ENCODE measurements around the gene ATOX1. TPM values are rescaled to one million over a fixed set of nuclear protein-coding genes. Genes with fewer than 3 reads are reported as not detected.

ATOX1 gene
- total and polyA plus RNA-seq, 9 of the 15 experiments (the other 6 are each of a cell fraction or from before 2014, with no cell fraction given): 59.2 to 318 (median 86.2) TPM

- no peak for TF ChIP-seq ZNF41 (CRISPR knock-in tag; conservative IDR thresholded peaks at IDR 0.05)
- TF ChIP-seq ZNF583 (CRISPR knock-in tag; IDR thresholded peaks at IDR 0.05): no peak
- no peak for TF ChIP-seq PTRF (tag; IDR thresholded peaks at IDR 0.05)
- TF ChIP-seq, protein P1, sequence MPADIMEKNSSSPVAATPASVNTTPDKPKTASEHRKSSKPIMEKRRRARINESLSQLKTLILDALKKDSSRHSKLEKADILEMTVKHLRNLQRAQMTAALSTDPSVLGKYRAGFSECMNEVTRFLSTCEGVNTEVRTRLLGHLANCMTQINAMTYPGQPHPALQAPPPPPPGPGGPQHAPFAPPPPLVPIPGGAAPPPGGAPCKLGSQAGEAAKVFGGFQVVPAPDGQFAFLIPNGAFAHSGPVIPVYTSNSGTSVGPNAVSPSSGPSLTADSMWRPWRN (IDR thresholded peaks at IDR 0.05; ENCODE audit: low read depth): no peak
- TF ChIP-seq, protein P2, sequence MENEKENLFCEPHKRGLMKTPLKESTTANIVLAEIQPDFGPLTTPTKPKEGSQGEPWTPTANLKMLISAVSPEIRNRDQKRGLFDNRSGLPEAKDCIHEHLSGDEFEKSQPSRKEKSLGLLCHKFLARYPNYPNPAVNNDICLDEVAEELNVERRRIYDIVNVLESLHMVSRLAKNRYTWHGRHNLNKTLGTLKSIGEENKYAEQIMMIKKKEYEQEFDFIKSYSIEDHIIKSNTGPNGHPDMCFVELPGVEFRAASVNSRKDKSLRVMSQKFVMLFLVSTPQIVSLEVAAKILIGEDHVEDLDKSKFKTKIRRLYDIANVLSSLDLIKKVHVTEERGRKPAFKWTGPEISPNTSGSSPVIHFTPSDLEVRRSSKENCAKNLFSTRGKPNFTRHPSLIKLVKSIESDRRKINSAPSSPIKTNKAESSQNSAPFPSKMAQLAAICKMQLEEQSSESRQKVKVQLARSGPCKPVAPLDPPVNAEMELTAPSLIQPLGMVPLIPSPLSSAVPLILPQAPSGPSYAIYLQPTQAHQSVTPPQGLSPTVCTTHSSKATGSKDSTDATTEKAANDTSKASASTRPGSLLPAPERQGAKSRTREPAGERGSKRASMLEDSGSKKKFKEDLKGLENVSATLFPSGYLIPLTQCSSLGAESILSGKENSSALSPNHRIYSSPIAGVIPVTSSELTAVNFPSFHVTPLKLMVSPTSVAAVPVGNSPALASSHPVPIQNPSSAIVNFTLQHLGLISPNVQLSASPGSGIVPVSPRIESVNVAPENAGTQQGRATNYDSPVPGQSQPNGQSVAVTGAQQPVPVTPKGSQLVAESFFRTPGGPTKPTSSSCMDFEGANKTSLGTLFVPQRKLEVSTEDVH (IDR thresholded peaks at IDR 0.05; ENCODE audit: low read depth, partially characterized antibody): no peak
Observed at GRCh38 chr5:151805414-151806223, 47.2 kb upstream of the ATOX1 start (continued).

GRCh38 chr5:151800532-151800931 lies 42.1 kb upstream of the ATOX1 start:
- no peak overlapping the region for H3K9ac ChIP-seq (ENCODE audit: insufficient read depth in 1 of 2, low read depth in 2 of 2, low read length in 2 of 2)
- H3K4me2 ChIP-seq (ENCODE audit: insufficient read depth, low read length): no peak overlapping the region
- H3K27ac ChIP-seq (ENCODE audit: extremely low read depth, low read depth, low read length): no peak overlapping the region
- H4K20me1 ChIP-seq (replicated peaks; ENCODE audit: control insufficient read depth, insufficient read depth, low read length): no peaks in the 10 kb centered on the region; the same call in 1 of the 2 replicates
- H3K9me1 ChIP-seq (ENCODE audit: control insufficient read depth, insufficient read depth, low read length): no peaks in the 10 kb centered on the region
- ChIA-PET CTCF (ENCODE audit: low intra/inter-chr PET ratio) (no interaction called here), POLR2A (interaction anchor here (1.2 to 2.2 kb wide), 3 partner anchors 11 to 20 kb away, joined by 4 to 8 read pairs (median 5); no protein-coding TSS in a partner anchor)
- no peak overlapping the region for H3K4me3 ChIP-seq
- no peaks in the 10 kb centered on the region for H3K4me1 ChIP-seq (replicated peaks in 1 of 2; ENCODE audit: control insufficient read depth in 2 of 2, insufficient read depth in 2 of 2, low read length in 2 of 2)
- intact Hi-C loops (cut with micrococcal nuclease): no loop called here
- DNase-seq (ENCODE audit: extremely low read depth in 1 of 4, low spot score in 3 of 4) (no peak), ATAC-seq (no peak), FAIRE-seq (no peak)
- 87% methylated on average over 2 of the region's 2 CpGs for WGBS (ENCODE audit: insufficient coverage, low coverage, missing lambda C conversion rate)
- no TSS peak for BruUV-seq (replicated peaks)
- H3K9me3 ChIP-seq (replicated peaks; ENCODE audit: control insufficient read depth, insufficient read depth, low read depth, low read length): no peaks in the 10 kb centered on the region
- peaks cover 57% of the 10 kb centered on the region for H3K79me2 ChIP-seq (ENCODE audit: control insufficient read depth, insufficient read depth, low read length)
- H3K27me3 ChIP-seq (ENCODE audit: control insufficient read depth in 2 of 2, insufficient read depth in 2 of 2, low read length in 2 of 2): no peaks in the 10 kb centered on the region
- peaks cover 98% of the 10 kb centered on the region for H3K36me3 ChIP-seq (ENCODE audit: control insufficient read depth, insufficient read depth, low read length)
- in situ Hi-C loops (cut with MboI): no loop called here
- H2AFZ ChIP-seq (ENCODE audit: low read depth, low read length): no peak overlapping the region
- TF ChIP-seq, protein P3, sequence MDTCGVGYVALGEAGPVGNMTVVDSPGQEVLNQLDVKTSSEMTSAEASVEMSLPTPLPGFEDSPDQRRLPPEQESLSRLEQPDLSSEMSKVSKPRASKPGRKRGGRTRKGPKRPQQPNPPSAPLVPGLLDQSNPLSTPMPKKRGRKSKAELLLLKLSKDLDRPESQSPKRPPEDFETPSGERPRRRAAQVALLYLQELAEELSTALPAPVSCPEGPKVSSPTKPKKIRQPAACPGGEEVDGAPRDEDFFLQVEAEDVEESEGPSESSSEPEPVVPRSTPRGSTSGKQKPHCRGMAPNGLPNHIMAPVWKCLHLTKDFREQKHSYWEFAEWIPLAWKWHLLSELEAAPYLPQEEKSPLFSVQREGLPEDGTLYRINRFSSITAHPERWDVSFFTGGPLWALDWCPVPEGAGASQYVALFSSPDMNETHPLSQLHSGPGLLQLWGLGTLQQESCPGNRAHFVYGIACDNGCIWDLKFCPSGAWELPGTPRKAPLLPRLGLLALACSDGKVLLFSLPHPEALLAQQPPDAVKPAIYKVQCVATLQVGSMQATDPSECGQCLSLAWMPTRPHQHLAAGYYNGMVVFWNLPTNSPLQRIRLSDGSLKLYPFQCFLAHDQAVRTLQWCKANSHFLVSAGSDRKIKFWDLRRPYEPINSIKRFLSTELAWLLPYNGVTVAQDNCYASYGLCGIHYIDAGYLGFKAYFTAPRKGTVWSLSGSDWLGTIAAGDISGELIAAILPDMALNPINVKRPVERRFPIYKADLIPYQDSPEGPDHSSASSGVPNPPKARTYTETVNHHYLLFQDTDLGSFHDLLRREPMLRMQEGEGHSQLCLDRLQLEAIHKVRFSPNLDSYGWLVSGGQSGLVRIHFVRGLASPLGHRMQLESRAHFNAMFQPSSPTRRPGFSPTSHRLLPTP (IDR thresholded peaks at IDR 0.05; ENCODE audit: borderline replicate concordance, extremely low read depth, insufficient read length): no peak
- TF ChIP-seq, protein P4, sequence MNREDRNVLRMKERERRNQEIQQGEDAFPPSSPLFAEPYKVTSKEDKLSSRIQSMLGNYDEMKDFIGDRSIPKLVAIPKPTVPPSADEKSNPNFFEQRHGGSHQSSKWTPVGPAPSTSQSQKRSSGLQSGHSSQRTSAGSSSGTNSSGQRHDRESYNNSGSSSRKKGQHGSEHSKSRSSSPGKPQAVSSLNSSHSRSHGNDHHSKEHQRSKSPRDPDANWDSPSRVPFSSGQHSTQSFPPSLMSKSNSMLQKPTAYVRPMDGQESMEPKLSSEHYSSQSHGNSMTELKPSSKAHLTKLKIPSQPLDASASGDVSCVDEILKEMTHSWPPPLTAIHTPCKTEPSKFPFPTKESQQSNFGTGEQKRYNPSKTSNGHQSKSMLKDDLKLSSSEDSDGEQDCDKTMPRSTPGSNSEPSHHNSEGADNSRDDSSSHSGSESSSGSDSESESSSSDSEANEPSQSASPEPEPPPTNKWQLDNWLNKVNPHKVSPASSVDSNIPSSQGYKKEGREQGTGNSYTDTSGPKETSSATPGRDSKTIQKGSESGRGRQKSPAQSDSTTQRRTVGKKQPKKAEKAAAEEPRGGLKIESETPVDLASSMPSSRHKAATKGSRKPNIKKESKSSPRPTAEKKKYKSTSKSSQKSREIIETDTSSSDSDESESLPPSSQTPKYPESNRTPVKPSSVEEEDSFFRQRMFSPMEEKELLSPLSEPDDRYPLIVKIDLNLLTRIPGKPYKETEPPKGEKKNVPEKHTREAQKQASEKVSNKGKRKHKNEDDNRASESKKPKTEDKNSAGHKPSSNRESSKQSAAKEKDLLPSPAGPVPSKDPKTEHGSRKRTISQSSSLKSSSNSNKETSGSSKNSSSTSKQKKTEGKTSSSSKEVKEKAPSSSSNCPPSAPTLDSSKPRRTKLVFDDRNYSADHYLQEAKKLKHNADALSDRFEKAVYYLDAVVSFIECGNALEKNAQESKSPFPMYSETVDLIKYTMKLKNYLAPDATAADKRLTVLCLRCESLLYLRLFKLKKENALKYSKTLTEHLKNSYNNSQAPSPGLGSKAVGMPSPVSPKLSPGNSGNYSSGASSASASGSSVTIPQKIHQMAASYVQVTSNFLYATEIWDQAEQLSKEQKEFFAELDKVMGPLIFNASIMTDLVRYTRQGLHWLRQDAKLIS (CRISPR knock-in tag; IDR thresholded peaks at IDR 0.05): no peak
- no peak for TF ChIP-seq ADNP (tag; IDR thresholded peaks at IDR 0.05)
- TF ChIP-seq NEUROD1 (IDR thresholded peaks at IDR 0.05; ENCODE audit: borderline replicate concordance, low read depth, low read length, partially characterized antibody): no peak
